GM18507 (cell line): Measurements from ENCODE around the gene CFP.
"Not testable (repeated sequence)": the region's sequence is repeated elsewhere in the genome, so short reads cannot be mapped to it uniquely, and the experiment has no call there.

Experiments used
- DNase-seq: peaks from one replicate; pipeline ENCODE4 v3.0.0; 2011; ENCODE audit warnings: low read depth; ENCODE audit not compliant: insufficient read length; ENCODE audit errors: extremely low spot score
- FAIRE-seq: peaks from 2 replicates; lab custom pipeline; 2011; peaks lifted over from hg19 to GRCh38; lab: Jason Lieb, UNC

The CFP gene

DNA sequence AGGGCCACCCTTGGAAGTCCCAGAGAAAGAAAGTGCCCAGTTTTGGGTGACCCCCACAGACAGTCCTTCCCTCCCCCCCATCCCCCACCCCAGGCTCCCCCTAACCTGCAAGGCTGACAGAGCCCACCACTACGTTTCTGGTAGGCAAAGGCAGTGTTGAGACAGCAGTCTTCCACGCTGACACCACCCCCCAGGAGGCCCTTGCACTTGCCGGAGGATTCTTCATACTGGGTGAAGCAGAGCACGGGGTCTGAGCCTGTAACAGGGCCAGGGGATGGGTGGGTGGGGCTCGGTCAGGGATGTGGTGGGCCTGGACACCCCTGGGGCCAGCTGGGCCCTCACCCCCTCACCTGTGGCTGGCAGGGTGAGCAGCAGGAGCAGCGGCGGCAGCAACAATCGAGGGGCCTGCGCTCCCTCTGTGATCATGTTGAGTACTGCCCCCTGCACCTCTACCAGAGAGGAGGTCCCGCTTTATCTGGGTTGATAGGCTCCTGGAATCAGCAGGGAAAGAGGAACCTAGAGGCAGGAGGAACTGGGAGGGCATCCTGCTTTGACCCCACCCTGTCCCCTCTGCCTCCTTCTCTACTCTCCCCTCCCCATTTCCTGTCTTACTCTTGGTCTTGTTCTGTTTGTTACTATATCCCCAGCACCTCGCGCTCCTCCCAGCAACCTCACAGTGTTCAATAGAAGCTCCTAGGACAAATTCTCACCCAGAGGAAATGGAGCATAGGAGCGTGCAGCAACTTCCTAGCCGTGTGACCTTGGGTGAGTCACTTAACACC lies at the start of gene CFP:
CFP (minus strand) TSS at position 512 of the 782 bp plus-strand sequence; CDS start at position 426, 86 bp downstream.
- DNase-seq (no peak), FAIRE-seq (peak; percentile 9)

DNA sequence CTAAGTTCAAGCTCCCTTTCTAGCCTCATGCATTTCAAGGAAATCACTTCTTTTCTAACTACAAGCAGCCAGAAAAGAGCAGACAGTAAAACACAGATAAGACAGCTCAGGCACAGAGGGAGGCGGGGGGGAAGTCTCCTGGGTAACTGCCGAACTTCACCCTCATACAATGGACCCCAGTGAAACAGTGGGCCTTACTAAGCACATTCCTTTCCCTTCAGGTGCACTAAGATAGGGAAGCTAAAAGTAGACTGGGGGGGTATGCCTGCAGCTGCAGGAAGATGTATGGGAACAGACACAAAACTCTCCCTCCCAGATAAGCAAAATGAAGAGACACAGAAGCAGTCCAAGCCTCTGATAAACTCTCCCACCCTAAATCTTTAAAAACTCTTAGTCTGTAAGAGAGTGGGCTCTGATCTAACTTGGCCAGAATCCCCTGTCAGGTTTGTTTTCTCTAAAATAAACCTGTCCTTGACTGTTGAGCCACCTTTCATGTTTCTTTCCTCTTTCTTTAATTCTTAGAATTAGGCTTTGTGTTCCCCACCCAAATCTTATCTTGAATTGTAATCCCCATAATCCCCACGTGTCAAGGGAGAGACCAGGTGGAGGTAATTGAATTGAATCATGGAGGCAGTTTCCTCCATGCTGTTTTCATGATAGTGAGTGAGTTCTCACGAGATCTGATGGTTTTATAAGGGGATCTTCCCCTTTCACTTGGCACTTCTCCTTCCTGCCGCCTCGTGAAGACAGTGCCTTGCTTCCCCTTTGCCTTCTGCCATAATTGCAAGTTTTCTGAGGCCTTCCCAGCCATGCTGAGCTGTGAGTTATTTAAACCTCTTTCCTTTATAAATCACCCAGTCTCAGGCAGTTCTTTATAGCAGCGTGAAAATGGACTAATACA lies 46.5 kb upstream of the CFP start:
- not testable (repeated sequence) for FAIRE-seq, DNase-seq

DNA sequence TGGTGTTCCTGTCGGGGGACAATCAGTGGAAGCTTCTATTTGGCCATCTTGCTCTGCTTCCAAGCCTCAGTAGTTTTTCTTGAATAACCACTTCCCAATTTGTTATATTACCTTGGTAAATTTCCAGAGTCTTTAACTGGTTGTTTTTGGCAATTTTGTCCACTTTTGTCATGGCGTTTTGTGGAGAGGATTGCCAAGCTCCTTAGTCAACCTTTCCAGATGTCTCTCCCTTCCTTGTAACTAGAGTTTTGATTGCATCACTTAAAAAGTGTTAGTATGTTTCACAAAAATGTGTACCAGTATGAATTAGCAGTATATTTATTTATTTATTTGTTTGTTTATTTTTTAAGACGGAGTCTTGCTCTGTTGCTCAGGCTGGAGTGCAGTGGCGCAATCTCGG lies 45.0 kb upstream of the CFP start:
- FAIRE-seq (no peak), DNase-seq (no peak)

DNA sequence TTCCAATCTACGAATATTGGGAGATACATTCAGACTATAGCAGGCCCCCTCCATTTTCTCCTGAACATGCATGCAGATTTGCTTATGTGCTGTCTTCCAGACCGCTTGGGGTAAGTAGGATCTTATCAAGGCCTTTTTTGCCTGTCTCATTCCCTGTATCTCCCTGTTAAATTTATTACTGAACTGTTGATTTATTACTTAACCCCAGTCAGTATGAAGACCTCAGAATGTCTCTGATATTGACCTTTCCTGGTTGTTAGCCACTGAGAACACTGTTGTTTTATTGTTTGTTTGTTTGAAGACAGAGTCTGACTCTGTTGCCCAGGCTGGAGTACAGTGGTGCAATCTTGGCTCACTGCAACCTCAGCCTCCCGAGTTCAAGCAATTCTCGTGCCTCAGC lies 36.1 kb upstream of the CFP start:
- DNase-seq, FAIRE-seq: not testable (repeated sequence)

DNA sequence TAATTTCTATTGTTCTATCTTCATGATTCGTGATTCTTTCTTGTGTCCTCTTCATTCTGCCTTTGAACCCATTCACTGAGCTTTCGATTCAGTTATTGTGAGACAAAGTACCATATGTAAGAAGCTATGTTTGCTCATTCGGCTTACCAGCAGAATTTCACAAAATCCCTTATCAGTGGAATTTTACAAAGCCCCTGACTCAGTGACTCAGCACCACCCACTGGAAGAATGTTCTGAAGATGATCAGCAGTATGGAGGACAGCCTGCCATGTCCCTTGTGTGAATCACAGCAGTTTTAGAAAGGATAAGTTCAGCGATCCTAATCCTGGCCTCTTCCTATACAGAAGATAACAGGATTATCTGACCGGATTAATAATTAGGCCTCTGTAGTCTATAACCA lies 35.0 kb upstream of the CFP start:
- FAIRE-seq = no peak
- DNase-seq = no peak

DNA sequence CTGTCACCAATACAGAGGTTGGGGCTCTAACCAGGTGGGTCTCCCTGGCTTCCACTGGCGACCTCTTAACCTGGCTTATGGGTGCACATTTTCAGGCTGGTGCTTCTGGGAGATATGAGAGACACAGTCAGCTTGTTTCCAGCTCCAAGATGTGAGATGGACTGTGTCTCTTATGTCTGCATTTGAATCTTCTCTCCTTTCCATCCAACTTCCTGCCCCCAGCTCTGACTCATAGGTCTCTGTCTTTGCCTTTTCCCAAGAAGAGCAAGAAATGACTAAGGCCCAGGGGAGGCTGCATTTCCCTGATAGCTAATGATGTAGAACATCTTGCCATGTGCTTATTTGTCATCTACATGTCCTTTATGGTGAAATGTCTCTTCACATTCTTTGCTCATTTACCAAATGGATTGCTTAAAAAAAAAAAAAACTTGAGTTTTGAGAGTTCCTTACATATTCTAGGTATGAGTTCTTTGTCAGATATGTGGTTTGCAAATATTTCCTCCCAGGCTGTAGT lies 32.5 kb upstream of the CFP start:
- FAIRE-seq (no peak), DNase-seq (no peak)

DNA sequence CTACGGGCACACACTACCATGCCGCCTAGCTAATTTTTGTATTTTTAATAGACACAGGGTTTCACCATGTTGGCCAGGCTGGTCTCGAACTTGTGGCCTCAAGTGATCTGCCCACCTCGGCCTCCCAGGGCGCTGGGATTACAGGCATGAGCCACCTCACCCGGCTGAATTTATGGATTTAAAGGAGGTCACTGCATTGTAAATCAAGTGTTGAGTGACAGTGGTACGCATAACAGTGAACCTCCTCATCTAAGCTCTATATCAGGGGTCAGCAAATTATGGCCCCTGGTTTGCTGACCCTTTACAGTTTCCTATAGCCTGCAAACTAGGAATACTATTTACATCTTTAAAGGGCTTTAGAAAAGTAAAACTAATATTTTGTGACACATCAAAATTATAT lies 31.8 kb upstream of the CFP start:
- FAIRE-seq (no peak), DNase-seq (no peak)

DNA sequence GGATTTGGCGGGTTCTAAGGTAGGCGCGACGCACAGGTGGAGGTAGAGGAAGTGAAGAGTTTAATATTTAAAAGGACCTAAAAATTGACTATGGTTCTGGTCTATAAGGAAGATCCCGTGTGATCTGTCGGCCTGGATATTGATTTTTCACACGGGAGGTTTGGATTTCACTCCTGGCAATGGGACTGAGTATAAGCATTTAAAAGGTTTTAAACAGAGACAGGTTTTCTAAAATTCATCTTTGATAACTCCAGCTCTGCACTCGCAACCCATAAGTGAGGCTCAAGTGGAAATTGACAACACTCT lies 29.6 kb upstream of the CFP start:
- no peak for DNase-seq
- FAIRE-seq = no peak

DNA sequence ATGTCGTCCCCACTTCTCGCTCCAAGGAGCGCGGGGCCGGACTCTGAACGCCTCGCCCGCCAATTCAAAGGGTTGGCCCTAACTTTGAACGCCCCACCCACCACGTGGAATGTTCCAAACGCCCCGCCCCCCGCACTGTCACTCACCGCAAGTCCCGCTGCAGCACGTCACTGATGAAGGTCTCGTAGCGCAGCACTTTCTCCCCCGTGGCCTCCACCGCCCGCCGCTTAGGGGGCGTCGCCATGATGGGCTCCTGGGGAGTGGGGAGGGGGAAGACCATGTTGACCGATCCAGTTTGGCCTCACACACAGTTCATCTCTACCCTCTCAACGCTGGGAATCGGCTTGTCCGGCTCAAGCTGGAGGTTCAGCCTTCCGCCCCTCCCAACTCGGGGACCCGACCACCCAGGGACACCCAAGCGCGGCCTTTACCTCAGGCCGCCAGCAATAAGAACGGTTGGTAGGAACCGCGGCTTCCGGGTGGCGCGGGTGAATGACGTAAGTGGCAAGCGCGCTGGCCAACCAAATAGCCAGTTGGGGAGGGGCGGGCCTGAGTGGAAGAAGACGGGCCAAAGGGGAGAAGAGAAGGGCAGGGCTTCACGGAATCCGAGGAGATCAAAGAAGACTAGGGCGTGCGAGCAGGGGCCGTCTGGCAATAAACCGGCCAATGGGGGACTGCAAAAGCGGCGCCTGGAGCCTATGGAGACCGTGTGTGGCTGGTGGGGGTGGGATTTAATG lies 29.1 kb upstream of the CFP start, which contains the start of gene UXT:
UXT (minus strand) TSS at position 497 of the 737 bp plus-strand sequence; CDS start at position 244, 253 bp downstream.
- peak; percentile 99 for FAIRE-seq

DNA sequence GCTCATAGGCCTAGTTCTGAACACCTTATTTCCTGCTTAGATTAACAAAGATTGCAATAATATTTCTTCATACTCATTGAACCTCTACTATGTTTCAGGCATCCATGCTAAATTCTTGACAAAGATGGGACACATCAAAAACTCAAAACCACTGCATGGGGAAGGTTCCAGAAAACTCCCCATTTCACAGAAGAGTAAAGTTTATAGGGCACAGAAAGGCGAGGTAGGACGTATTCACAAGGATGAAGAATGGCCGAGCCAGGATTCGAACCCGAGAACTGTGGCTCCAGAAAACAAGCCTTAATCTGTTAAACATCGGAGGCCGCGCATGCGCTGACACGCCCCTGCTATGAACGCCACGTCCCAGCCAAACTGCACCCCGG lies 28.6 kb upstream of the CFP start:
- DNase-seq (no peak), FAIRE-seq (no peak)

More for the DNA sequence above, 29.1 kb upstream of the CFP start, which contains the start of gene UXT:
- DNase-seq = peak; percentile 65

DNA sequence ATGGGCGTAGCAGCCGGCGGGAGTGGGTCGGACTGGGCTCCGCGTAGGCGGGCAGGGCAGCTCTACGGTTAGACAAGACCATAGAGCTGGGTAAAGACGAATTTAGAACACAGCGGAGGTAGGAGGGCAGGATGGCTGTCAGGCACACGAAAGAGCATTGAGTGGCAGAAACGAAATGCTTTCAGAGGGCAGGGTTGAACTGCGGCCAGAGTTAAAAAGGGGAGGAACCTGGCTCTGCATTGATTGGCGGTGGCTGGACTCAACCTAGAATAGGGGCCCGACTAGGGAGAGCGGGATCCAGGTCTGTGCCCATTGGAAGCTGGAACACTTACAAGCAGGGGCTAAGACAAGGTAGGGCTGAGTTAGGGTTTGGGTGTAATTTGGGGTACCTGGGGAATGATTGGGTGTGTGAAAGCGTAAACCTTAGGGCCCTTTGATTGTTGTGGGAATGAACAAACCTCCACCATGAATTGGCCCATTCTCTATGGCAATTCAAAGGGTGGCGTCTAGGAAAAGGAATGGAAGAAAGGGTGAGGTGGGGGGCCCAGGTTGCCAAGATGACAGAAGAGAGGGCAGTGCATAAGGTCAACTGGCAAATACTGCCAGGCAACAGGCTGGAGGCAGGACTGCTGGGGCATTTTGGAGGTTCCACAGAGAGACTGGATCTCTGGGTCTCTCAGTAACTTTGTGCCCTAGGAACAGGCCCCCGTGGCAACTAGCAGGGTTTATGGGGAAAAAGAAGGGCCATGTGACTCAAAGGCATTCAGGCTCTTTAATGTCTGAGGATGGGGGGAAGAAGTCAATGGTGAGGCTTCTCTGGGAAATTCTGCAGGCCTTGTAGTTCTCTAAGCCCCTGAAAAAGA lies 21.5 kb upstream of the CFP start:
- FAIRE-seq (no peak), DNase-seq (no peak)

DNA sequence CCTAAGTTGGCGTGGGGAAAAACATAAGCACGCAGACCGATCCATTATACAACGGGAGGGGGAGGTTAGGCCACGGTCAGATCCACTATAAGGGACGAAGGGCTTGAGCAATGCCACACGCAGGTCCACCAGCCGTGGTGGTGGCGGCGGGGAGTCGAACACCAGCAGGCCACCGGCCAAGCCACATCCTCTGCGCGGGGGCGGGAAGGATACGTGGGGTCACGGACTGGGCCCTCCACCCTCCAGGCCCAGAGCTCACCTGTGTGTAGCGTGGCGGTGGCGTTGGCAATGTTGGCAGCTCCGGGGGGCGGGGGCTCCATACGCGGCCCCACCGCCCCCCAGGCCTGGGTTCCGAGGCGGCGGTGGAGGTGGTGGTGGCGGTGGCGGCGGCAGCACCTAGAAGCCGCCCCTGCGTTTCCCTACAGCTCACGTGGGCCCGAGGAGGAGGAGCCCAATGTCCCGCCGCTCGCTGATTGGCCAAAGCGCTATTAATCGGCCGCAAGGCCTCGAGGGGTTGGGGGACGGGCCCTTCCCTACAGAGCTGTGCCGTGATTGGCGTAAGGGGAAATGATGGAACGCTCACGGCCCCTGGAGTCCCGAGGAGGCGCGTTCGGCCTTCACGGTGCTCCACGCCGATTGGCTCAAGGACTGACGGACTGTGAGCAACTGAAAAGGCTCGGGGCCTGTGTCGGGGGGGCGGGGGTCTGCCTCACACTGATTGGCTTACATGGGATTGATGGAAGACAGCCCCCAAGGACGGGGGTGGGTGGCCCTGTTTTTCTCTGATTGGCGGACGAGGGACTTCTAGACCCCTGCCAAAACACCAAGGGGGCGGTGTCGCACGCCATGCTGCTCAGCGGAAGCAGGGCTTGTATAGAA lies 20.7 kb upstream of the CFP start, which contains the start of gene ELK1:
ELK1 (minus strand) TSS at position 400 of the 879 bp plus-strand sequence. CDS start 9,122 bp downstream, outside the sequence.
- FAIRE-seq (peak; percentile 99), DNase-seq (peak; percentile 76)

DNA sequence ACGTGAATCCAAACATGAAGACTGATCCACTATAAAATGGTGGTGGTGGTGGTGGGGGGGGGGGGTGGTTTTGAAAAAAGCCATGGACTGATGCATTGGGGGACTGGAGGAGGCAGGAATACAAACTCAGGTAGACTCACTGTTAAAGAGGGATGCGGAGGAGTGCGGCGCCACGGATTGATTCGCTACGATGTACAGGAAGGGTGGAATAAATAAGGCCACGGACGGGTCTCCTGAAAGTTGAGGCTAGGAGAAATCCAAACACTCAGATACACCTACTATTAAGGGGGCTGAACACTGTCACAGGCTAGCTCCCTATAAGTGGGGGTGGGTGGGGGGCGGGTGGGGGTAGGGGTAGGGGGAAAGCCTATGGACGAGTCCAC lies 20.0 kb upstream of the CFP start:
- DNase-seq (no peak), FAIRE-seq (no peak)

DNA sequence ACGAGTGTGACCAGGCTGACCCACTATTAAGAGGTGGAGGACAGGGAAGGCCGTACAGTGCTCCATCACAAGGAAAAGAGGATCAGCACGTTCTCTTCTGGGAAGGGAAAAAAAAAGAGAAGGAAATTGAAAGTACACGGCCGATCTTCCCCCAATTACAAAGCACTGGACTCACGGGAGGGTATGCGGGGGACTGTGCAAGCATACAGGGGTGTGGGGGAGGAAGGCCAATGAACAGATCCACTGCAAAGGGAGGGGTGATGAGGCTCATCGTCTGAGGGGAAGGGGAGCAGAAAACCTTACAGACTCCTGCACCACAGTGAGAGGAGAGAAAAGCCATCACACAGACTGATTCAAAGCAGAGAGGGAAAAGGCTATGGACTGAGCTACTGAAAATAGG lies 19.5 kb upstream of the CFP start:
- DNase-seq (no peak), FAIRE-seq (peak; percentile 65)

DNA sequence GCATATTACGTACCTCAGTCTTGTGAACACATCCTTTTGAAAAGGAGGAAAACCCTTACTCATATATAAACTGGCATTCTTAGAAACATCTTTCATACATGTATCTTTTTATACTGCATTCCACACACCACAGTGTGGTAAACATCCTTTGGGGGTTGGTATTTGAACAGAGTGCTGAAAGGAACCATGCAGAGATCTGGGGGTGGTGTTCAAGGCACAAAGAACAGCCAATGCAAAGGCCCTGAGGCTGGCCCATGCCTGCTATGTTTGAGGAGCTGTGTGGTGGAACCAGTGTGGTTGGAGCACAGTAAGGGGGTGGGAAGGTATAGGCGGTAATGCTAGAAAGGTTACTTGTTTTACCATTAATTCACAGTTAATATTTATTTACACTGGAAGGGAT lies 18.6 kb upstream of the CFP start:
- peak; percentile 66 for FAIRE-seq

DNA sequence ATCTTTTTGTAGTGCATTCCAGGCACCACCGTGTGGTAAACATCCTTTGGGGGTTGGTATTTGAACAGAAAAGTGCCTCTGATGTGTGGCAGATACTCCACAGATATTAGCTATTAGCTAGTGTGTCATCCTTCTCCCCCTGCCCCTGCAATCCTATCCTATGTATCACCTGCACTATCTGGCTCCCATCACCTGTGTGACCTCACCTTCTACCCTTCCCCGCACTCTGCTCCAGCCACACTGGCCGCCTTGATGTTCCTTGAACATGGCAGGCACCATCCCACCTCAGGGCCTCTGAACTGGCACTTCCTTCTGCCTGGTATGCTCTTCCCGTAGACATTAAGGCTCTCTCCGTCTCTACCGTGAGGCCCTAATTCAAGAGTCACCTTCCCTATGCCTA lies 16.9 kb upstream of the CFP start:
- DNase-seq (no peak), FAIRE-seq (no peak)

More for the DNA sequence above, 18.6 kb upstream of the CFP start:
- DNase-seq = no peak

DNA sequence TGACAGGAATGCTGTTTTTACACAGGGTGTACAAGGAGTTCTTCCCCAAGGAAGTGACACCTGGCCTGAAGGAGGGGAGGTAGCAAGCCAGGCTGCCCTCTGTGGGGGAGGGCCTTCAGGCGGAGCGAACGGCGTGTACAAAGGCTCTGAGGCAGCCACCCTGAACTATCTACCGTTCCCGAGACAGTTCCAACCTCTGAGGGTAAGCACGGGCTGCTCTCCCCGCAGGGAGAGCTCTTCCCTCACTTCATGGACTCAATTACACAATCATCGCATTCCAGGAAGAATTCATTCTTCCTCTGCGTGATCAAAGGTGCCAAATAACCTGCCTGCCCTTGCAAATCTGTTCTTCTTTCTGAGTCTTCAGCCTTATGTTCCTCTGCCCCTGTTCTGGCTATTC lies 15.8 kb upstream of the CFP start:
- FAIRE-seq = no peak
- no peak for DNase-seq

DNA sequence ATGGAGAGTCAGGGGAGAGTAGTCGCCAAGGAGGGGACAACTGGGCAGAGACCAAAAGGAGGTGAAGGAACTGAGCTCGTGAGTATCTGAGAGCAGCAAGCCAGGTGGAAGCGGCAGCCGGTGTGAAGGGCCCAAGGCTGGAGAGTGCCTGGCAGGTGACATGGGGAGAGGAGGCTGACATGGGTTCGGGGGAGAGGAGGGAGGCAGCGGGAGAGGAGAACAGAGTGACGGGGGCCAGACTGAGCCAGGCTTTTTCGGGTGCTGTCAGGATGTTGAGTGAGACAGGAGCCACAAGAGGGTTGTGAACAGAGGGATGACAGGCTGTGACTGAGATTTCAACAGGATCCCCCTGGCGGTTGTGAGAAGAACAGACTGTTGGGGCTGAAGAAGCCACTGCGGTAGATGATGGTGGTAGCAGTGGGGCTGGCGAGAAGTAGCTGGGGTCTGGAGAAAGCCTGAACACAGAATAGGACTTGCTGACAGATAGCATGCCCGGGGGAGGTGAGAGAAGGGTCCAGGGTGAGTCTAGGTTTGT lies 14.9 kb upstream of the CFP start:
- peak; percentile 39 for FAIRE-seq
- DNase-seq = no peak
